Fibroblast of skin of scalp (primary cell): ENCODE measurements around the gene LRRK1.
A peak's percentile ranks its signal among the peaks of the same experiment; 100 is the strongest.

Experiments
- DNase-seq: peaks from one replicate; pipeline ENCODE4 v3.0.0-alpha.2; 2013

The LRRK1 gene

GRCh38 chr15:101025501-101025885 is 106.3 kb downstream of the LRRK1 start:
- DNase-seq, result no peak

- no peak for DNase-seq
Observed at GRCh38 chr15:101025896-101026631, 106.9 kb downstream of the LRRK1 start.

- DNase-seq, result no peak
Observed at GRCh38 chr15:101026656-101027272, 107.6 kb downstream of the LRRK1 start.

- no peak for DNase-seq
Observed at GRCh38 chr15:101027273-101027901, 108.2 kb downstream of the LRRK1 start.

- no peak for DNase-seq
Observed at GRCh38 chr15:101027920-101028319, 108.8 kb downstream of the LRRK1 start.

GRCh38 chr15:101028321-101028720 is 109.2 kb downstream of the LRRK1 start:
- no peak for DNase-seq

- DNase-seq, result no peak
Observed at GRCh38 chr15:101028772-101029438, 109.7 kb downstream of the LRRK1 start.

- DNase-seq, result no peak
Observed at GRCh38 chr15:101029971-101030661, 111.0 kb downstream of the LRRK1 start.

- DNase-seq, result no peak
Observed at GRCh38 chr15:101031213-101031612, 112.1 kb downstream of the LRRK1 start.

GRCh38 chr15:101033801-101034200 is 114.6 kb downstream of the LRRK1 start:
- DNase-seq, result no peak

- DNase-seq, result no peak
Observed at GRCh38 chr15:101035611-101036010, 116.5 kb downstream of the LRRK1 start.

GRCh38 chr15:101036189-101036588 is 117.0 kb downstream of the LRRK1 start:
- DNase-seq, result no peak

- DNase-seq, result no peak
Observed at GRCh38 chr15:101037090-101037830, 118.1 kb downstream of the LRRK1 start.

GRCh38 chr15:101038327-101039003 is 119.3 kb downstream of the LRRK1 start:
- no peak for DNase-seq

GRCh38 chr15:101039461-101039860 is 120.3 kb downstream of the LRRK1 start:
- DNase-seq, result peak; percentile 16

GRCh38 chr15:101042320-101042719 is 123.2 kb downstream of the LRRK1 start:
- DNase-seq, result no peak

- DNase-seq, result no peak
Observed at GRCh38 chr15:101043011-101043410, 123.9 kb downstream of the LRRK1 start.

GRCh38 chr15:101043911-101044624 is 124.9 kb downstream of the LRRK1 start:
- no peak for DNase-seq

GRCh38 chr15:101044625-101045235 is 125.6 kb downstream of the LRRK1 start:
- DNase-seq, result no peak

- DNase-seq, result no peak
Observed at GRCh38 chr15:101045236-101045646, 126.1 kb downstream of the LRRK1 start.
